ENCODE results near the gene MEGF6. TPM values are rescaled to one million over a fixed set of nuclear protein-coding genes. Genes with fewer than 3 reads are reported as not detected.

The MEGF6 gene
- total RNA-seq, 2 donors from 2014 or later, result 67.3 to 82.5 TPM

DNA sequence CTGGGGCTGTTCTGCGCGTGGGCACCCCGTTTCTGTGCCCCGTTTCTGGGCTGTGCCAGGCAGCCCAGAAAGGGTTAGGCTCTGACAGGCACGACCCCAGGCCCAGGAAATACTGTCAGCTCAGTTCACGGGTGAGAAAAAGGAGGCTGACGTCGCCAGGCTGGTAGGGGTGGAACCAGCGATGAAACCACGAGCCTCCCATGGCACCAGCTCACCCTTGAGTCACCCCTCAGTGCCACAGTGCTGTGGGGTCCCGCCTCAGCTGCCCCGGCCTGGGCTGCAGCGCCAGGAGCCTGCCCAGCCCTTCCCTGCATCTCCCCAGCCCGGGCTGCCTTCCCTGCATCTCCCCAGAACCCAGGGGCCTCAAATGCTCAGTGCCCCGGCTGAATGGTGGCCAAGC is 11.5 kb downstream of the MEGF6 start:
- Histone ChIP-seq H3K9me3 (no peaks in the 10 kb centered on the region), H3K27ac (no peak overlapping the region), H3K36me3 (no peaks in the 10 kb centered on the region), H3K4me3 (no peak overlapping the region), H3K27me3 (replicated peaks; ENCODE audit: insufficient read depth) (no peaks in the 10 kb centered on the region), H3K4me1 (replicated peaks) (no peaks in the 10 kb centered on the region)
- TF ChIP-seq POLR2A (IDR thresholded peaks at IDR 0.05) (no peak), POLR2AphosphoS5 (IDR thresholded peaks at IDR 0.05) (no peak)
- TF ChIP-seq, protein P1, sequence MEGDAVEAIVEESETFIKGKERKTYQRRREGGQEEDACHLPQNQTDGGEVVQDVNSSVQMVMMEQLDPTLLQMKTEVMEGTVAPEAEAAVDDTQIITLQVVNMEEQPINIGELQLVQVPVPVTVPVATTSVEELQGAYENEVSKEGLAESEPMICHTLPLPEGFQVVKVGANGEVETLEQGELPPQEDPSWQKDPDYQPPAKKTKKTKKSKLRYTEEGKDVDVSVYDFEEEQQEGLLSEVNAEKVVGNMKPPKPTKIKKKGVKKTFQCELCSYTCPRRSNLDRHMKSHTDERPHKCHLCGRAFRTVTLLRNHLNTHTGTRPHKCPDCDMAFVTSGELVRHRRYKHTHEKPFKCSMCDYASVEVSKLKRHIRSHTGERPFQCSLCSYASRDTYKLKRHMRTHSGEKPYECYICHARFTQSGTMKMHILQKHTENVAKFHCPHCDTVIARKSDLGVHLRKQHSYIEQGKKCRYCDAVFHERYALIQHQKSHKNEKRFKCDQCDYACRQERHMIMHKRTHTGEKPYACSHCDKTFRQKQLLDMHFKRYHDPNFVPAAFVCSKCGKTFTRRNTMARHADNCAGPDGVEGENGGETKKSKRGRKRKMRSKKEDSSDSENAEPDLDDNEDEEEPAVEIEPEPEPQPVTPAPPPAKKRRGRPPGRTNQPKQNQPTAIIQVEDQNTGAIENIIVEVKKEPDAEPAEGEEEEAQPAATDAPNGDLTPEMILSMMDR (IDR thresholded peaks at IDR 0.05), result no peak
- intact Hi-C loops (cut with DNase I), result no loop called here
- 78% methylated on average over 15 of the region's 15 CpGs for WGBS
- DNase-seq (ENCODE audit: low spot score), result no peak

DNA sequence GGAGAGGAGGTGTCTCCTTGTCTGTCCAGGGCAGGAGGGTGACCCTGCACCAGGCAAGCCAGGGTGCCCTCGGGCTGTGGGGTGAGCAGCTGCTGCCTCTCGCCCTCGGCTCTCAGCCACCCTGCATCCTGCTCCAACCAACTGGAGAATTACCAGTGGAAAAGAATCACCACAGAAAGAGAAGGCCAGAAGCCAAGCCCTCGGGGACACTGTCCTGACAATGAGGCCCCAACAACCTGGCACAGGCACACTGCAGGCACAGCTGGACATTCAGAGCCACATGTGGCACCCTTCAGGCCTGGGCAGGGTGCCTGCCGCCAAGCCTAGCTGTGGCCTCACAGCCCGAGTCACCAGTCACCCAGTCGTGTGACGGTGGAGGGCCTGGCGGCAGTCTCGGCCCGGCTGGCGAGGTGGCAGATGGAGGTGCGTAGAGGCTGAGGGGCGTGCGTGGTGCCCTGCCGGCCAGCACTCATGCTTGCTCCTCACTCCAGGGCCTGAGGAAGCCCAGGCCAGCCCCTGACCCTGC is 12.0 kb downstream of the MEGF6 start:
- Histone ChIP-seq H3K36me3 (no peaks in the 10 kb centered on the region), H3K27me3 (replicated peaks; ENCODE audit: insufficient read depth) (no peaks in the 10 kb centered on the region), H3K4me3 (no peak overlapping the region), H3K27ac (no peak overlapping the region), H3K4me1 (replicated peaks) (no peaks in the 10 kb centered on the region), H3K9me3 (no peaks in the 10 kb centered on the region)
- no peak for DNase-seq (ENCODE audit: low spot score)
- intact Hi-C loops (cut with DNase I), result no loop called here
- WGBS, result 76% methylated on average over 16 of the region's 16 CpGs
- TF ChIP-seq, protein P1 (IDR thresholded peaks at IDR 0.05), result no peak
- TF ChIP-seq POLR2A (IDR thresholded peaks at IDR 0.05), result no peak
- TF ChIP-seq POLR2AphosphoS5 (IDR thresholded peaks at IDR 0.05), result no peak

DNA sequence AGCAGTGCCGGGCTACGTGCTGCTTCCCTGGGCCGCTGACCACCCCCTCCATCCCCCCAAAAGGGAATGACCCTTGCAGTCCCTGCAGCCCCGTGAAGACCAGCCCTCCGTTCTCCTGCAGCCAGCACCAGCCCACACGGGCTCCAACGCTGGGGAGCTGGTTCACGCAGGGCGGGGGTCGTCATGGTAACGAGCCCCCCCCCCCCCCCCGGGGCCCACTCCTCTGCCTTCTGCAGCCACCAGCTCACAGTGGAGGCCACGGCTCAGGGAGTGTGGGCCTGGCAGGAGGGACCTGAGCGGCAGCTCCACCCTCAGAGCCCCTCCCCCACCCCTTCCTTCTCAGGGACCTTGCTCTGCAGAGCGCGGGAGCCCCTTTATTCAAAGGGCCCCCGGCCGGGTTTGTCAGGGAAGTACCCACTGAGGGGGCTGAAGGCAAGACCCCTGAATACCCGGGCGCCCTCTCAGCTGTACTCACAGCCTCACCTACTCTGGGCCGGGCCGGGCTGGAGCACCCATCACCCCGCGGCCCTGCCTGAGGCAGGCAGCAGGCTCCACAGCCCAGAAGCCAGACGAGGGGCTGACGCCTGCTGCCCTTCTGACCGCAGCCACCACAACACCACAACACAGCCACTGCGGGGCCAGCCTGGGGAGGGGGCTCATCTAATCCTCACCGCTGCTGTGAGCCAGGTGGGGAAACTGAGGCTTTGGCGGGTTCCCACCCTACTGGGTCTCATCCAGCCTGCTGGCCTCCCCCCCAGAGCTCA is 12.6 kb downstream of the MEGF6 start:
- TF ChIP-seq POLR2A (IDR thresholded peaks at IDR 0.05) (no peak), POLR2AphosphoS5 (IDR thresholded peaks at IDR 0.05) (no peak)
- TF ChIP-seq, protein P1 (IDR thresholded peaks at IDR 0.05), result no peak
- H3K4me3 ChIP-seq, result no peak overlapping the region
- WGBS, result 34% methylated on average over 27 of the region's 30 CpGs

DNA sequence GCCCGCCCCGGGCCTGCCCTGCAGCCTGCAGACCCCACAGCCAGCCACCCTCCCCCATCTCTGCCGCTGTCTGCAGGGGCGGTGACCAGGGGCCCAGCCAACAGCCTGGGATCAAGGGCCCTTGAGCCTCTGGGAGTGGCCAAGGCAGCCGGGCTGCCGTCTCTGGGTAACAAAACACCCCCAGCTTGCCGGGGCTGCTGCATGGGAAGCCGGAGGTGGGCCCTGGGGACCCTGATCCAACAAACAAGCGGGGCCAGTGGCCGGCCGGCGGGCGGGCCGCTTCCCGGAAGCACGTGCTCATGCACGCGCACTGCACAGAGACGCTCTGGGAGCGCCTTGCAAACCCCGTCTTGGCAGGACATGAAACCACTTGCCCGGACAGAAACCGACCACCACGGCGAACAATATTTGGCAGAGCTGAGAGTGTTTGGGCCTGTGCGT is 13.2 kb downstream of the MEGF6 start:
- no peak overlapping the region for H3K4me3 ChIP-seq
- no peak for TF ChIP-seq POLR2A (IDR thresholded peaks at IDR 0.05)
- TF ChIP-seq, protein P1 (IDR thresholded peaks at IDR 0.05), result no peak
- peak; percentile 17 for TF ChIP-seq POLR2AphosphoS5 (IDR thresholded peaks at IDR 0.05)
- intact Hi-C loops (cut with DNase I), result no loop called here
- no peaks in the 10 kb centered on the region for H3K4me1 ChIP-seq (replicated peaks)
- DNase-seq (ENCODE audit: low spot score), result no peak
- no peaks in the 10 kb centered on the region for H3K9me3 ChIP-seq
- no peaks in the 10 kb centered on the region for H3K36me3 ChIP-seq
- WGBS, result 14% methylated on average over 26 of the region's 26 CpGs
- no peaks in the 10 kb centered on the region for H3K27me3 ChIP-seq (replicated peaks; ENCODE audit: insufficient read depth)
- no peak overlapping the region for H3K27ac ChIP-seq

More for the DNA sequence above, 12.6 kb downstream of the MEGF6 start:
- Histone ChIP-seq H3K27ac (no peak overlapping the region), H3K4me1 (replicated peaks) (no peaks in the 10 kb centered on the region), H3K9me3 (no peaks in the 10 kb centered on the region), H3K36me3 (no peaks in the 10 kb centered on the region), H3K27me3 (replicated peaks; ENCODE audit: insufficient read depth) (no peaks in the 10 kb centered on the region)
- intact Hi-C loops (cut with DNase I), result no loop called here
- no peak for DNase-seq (ENCODE audit: low spot score)

DNA sequence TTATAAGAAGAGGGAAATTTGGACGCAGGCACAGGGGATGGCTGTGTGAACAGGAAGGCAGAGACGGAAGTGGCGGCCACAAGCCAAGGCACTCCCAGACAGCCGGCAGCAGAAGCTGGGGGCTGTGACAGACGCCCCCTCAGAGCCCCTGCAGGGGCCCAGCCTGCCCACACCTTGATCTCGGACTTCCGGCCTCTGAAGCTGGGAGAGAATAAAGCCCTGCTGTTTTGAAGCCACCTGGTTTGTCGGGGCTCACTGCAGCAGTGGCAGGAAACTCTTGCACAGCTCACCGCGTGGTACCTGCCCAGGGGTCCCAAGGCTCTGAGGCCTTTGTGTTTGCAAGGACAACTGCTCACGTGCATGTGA is 13.7 kb downstream of the MEGF6 start:
- no peak for DNase-seq (ENCODE audit: low spot score)
- TF ChIP-seq POLR2A (IDR thresholded peaks at IDR 0.05) (no peak), POLR2AphosphoS5 (IDR thresholded peaks at IDR 0.05) (no peak)
- TF ChIP-seq, protein P1 (IDR thresholded peaks at IDR 0.05), result no peak
- Histone ChIP-seq H3K9me3 (no peaks in the 10 kb centered on the region), H3K4me1 (replicated peaks) (no peaks in the 10 kb centered on the region), H3K27ac (no peak overlapping the region), H3K36me3 (no peaks in the 10 kb centered on the region), H3K4me3 (no peak overlapping the region), H3K27me3 (replicated peaks; ENCODE audit: insufficient read depth) (no peaks in the 10 kb centered on the region)
- 81% methylated on average over 11 of the region's 11 CpGs for whole genome bisulfite sequencing
- intact Hi-C loops (cut with DNase I), result no loop called here
